RPMI8226 (cell line): ENCODE data around the gene NMUR1.

Experiments used
- DNase-seq: peaks from one replicate; pipeline ENCODE4 v3.0.0-alpha.2; 2015

NMUR1 gene

GRCh38 chr2:231525248-231526163 lies 4.7 kb downstream of the NMUR1 start:
- DNase-seq, result no peak

- no peak for DNase-seq
Observed at GRCh38 chr2:231524477-231525247, 5.6 kb downstream of the NMUR1 start.

GRCh38 chr2:231523451-231524285 lies 6.6 kb downstream of the NMUR1 start:
- no peak for DNase-seq

- no peak for DNase-seq
Observed at GRCh38 chr2:231522418-231523180, 7.6 kb downstream of the NMUR1 start.

- DNase-seq, result no peak
Observed at GRCh38 chr2:231521443-231521842, 8.8 kb downstream of the NMUR1 start.

- DNase-seq, result no peak
Observed at GRCh38 chr2:231519975-231520555, 10.2 kb downstream of the NMUR1 start.

GRCh38 chr2:231518771-231519170 lies 11.5 kb downstream of the NMUR1 start:
- no peak for DNase-seq

- DNase-seq, result no peak
Observed at GRCh38 chr2:231515603-231516002, 14.6 kb downstream of the NMUR1 start.

- no peak for DNase-seq
Observed at GRCh38 chr2:231514951-231515297, 15.3 kb downstream of the NMUR1 start.

- peak; percentile 95 for DNase-seq
Observed at GRCh38 chr2:231514225-231514950, 15.9 kb downstream of the NMUR1 start.

GRCh38 chr2:231513746-231514224 lies 16.5 kb downstream of the NMUR1 start:
- no peak for DNase-seq

- no peak for DNase-seq
Observed at GRCh38 chr2:231512222-231512621, 18.0 kb downstream of the NMUR1 start.

- DNase-seq, result no peak
Observed at GRCh38 chr2:231503766-231504165, 26.5 kb downstream of the NMUR1 start.

- DNase-seq, result no peak
Observed at GRCh38 chr2:231502596-231502995, 27.6 kb downstream of the NMUR1 start.

- no peak for DNase-seq
Observed at GRCh38 chr2:231497651-231498050, 32.6 kb downstream of the NMUR1 start.

- DNase-seq, result no peak
Observed at GRCh38 chr2:231494669-231495068, 35.6 kb downstream of the NMUR1 start.

- no peak for DNase-seq
Observed at GRCh38 chr2:231490801-231491200, 39.4 kb downstream of the NMUR1 start.

GRCh38 chr2:231489990-231490389 lies 40.3 kb downstream of the NMUR1 start:
- DNase-seq, result no peak

GRCh38 chr2:231488331-231488730 lies 41.9 kb downstream of the NMUR1 start:
- DNase-seq, result no peak

- DNase-seq, result no peak
Observed at GRCh38 chr2:231486851-231487596, 43.2 kb downstream of the NMUR1 start.
